Subcutaneous adipose tissue (tissue), 4 donors: ENCODE measurements around the gene SOAT1. TPM values are rescaled to one million over a fixed set of nuclear protein-coding genes. Genes with fewer than 3 reads are reported as not detected.

ENCODE experiments used
- CTCF ChIP-seq: fragments of 450-650 bp; IDR thresholded peaks from one replicate; pipeline ENCODE4 v1.5.1; 2016; ENCODE audit warnings: low read depth, mild to moderate bottlenecking, control low read depth, antibody characterized with exemption, moderate library complexity
- total RNA-seq, 4 donors: library from RNA; depleted of rRNA; stranded (reverse); fragments of >200 nt; gene quantifications; one replicate each; pipeline ENCODE4 v1.1.0, GENCODE V29; 2016

The SOAT1 gene
- total RNA-seq, 4 donors from 2014 or later, result 13.9 to 83.3 (median 29.2) TPM

- no peak for TF ChIP-seq CTCF
Measured at GRCh38 chr1:179334440-179334839, 40.8 kb downstream of the SOAT1 start.

DNA sequence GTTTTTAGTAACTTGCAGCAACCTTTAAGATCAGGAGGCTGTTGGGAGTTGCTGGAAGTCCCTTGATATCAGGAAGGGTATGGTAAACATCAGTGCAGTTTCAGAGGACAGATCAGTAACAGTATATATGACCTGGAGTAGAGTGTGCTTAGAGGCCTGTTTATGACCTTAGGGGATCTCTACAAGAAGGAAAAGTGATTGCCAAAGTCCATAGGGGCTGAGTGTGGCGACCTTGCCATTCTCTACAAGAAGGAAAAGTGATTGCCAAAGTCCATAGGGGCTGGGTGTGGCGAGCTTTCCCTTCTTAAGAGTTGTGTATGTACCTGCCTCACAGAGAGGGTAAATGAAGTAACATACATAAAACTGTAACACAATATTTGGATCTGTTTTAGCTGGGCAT is 43.7 kb downstream of the SOAT1 start:
- no peak for TF ChIP-seq CTCF

DNA sequence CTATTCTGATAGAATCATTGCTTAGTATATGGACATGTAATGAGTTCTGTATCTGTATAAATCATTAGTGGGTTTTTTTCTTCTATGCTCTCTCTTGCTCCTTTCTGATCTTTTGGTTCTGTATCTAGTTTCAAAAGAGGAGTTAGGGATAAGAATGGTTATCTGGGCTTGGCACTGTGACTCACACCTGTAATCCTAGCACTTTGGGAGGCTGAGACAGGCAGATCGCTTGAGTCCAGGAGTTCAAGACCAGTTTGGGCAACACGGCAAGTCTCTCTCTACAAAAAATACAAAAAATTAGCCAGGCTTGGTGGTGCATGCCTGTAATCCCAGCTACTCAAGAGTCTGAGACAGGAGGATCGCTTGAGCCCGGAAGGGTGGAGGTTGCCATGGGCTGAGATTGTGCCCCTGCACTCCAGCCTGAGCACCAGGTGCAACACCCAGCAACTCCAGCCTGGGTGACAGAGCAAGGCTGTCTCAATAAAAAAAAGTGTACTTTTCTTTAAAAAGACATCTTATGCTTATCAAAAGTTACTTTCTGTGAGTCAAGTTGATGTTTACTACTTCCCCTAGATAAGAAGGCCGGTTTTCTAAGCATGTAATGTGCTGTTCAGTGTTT is 44.5 kb downstream of the SOAT1 start:
- TF ChIP-seq CTCF, result no peak

- TF ChIP-seq CTCF, result no peak
Measured at GRCh38 chr1:179340918-179341317, 47.3 kb downstream of the SOAT1 start.

GRCh38 chr1:179341943-179342547 is 48.4 kb downstream of the SOAT1 start:
- no peak for TF ChIP-seq CTCF

DNA sequence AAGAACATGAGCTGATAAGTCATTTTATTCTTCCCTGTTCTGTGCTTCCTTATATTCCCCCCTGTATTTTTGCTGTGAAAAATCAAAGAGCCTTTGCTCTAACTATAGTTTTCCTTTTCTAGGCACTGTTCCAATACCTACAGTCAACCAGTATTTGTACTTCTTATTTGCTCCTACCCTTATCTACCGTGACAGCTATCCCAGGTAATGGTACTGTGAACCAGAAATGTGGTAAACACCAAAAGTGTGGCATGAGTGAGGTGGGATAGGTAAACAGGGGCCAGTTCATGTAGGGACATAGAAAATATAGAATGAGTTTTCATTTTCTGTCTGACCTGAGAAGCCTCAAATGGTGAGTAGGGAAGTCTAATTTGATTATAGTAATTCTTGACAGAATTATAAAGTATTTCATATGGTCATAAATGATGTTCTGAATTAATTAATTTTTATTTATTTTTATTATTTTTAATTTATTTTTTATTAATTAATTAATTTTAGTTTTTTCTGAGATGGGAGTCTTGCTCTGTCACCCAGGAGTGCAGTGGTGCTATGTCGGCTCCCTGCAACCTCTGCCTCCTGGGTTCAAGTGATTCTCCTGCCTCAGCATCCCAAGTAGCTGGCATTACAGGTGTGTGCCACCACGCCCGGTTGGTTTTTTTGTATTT is 49.3 kb downstream of the SOAT1 start:
- no peak for TF ChIP-seq CTCF

DNA sequence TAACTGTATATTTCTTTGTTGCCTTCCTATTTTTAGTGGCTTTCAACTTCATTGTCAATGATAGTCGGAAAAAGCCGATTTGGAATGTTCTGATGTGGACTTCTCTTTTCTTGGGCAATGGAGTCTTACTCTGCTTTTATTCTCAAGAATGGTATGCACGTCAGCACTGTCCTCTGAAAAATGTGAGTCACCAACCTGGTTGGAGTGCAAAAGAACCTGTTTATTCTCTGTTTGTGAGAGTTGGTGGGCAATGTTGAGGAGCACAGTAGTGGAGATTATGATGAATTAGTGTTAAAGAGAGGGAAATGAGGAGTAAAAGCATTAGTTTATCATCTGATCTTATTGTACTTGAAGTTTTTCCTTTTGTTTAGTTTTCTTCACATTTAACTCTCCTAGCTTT is 57.7 kb downstream of the SOAT1 start:
- no peak for TF ChIP-seq CTCF
